Caco-2 (cell line): ENCODE results near the gene PEAK3. TPM values are rescaled to one million over a fixed set of nuclear protein-coding genes. Genes with fewer than 3 reads are reported as not detected.

Source experiments
- BruUV-seq: library from RNA; stranded (reverse); fragments of 400-500 nt; replicated peaks from 2 replicates; lab custom pipeline; 2021; lab: Mats Ljungman, UMichigan
- CTCF ChIA-PET: fragments of 300-600 bp; sonication (Branson Sonifier 250); formaldehyde crosslinking; loops from one replicate; lab custom pipeline; 2022; ENCODE audit warnings: antibody characterized with exemption; lab: Charles Lee
- POLR2A ChIA-PET: fragments of 300-600 bp; sonication (Branson Sonifier 250); formaldehyde crosslinking; loops from one replicate; lab custom pipeline; 2022; ENCODE audit warnings: antibody characterized with exemption; lab: Charles Lee
- DNase-seq, 2 experiments: peaks; one replicate each; pipeline versions ENCODE4 v3.0.0 to v3.0.0-alpha.2; 2020 to 2022
- H3K27me3 ChIP-seq: replicated peaks from 2 replicates; pipeline ENCODE4 v1.6.0; 2011; ENCODE audit warnings: low read length; ENCODE audit not compliant: control insufficient read depth, insufficient read depth
- H3K36me3 ChIP-seq: 2 replicates; pipeline ENCODE4 v1.5.1; 2011; ENCODE audit warnings: low read length; ENCODE audit not compliant: control insufficient read depth, insufficient read depth
- H3K4me1 ChIP-seq: fragments of 250-450 bp; sonication (Bioruptor Pico); 2 replicates; pipeline ENCODE4 v1.5.1; 2020; ENCODE audit warnings: mild to moderate bottlenecking
- H3K4me3 ChIP-seq: 2 replicates; pipeline ENCODE4 v1.5.1; 2011; ENCODE audit warnings: low read depth, mild to moderate bottlenecking, control low read depth, low read length
- H3K9me3 ChIP-seq: fragments of 250-450 bp; sonication (Bioruptor Pico); 2 replicates; pipeline ENCODE4 v1.5.1; 2020; ENCODE audit warnings: mild to moderate bottlenecking, moderate library complexity
- H3K27ac Mint-ChIP-seq: one replicate; pipeline ENCODE4 v1.8.0; 2022; ENCODE audit warnings: mixed read lengths; ENCODE audit not compliant: unreplicated experiment
- H3K27me3 Mint-ChIP-seq: one replicate; pipeline ENCODE4 v1.8.0; 2022; ENCODE audit warnings: mixed read lengths; ENCODE audit not compliant: insufficient read depth, unreplicated experiment
- H3K36me3 Mint-ChIP-seq: one replicate; pipeline ENCODE4 v1.8.0; 2022; ENCODE audit warnings: mild to moderate bottlenecking, mixed read lengths; ENCODE audit not compliant: insufficient read depth, unreplicated experiment
- H3K4me1 Mint-ChIP-seq: one replicate; pipeline ENCODE4 v1.8.0; 2022; ENCODE audit warnings: low read depth, mixed read lengths; ENCODE audit not compliant: unreplicated experiment
- H3K4me3 Mint-ChIP-seq: one replicate; pipeline ENCODE4 v1.8.0; 2022; ENCODE audit warnings: mild to moderate bottlenecking, moderate library complexity, mixed read lengths; ENCODE audit not compliant: unreplicated experiment
- H3K9me3 Mint-ChIP-seq: one replicate; pipeline ENCODE4 v1.8.0; 2022; ENCODE audit warnings: mixed read lengths; ENCODE audit not compliant: unreplicated experiment
- CTCF ChIP-seq, 2 experiments: fragments of 200-600 bp in 1 of 2; IDR thresholded peaks; 1 replicate in 1 of 2; 2 replicates in 1 of 2; pipeline versions ENCODE4 v1.5.1 to v1.8.0; 2011 to 2022; ENCODE audit warnings: antibody characterized with exemption in 1 of 2, control low read depth in 1 of 2, inconsistent platforms in 1 of 2, low read depth in 1 of 2, low read length in 1 of 2, mild to moderate bottlenecking in 1 of 2, moderate library complexity in 1 of 2; ENCODE audit not compliant: insufficient read depth in 1 of 2, severe bottlenecking in 1 of 2, unreplicated experiment in 1 of 2
- intact Hi-C: fragments of 100-400 bp; cut with micrococcal nuclease; formaldehyde crosslinking; loops from one replicate; pipeline ENCODE4 v1.10.0; 2022; ENCODE audit not compliant: unreplicated experiment
- total RNA-seq: library from RNA; stranded (reverse); gene quantifications from 2 replicates; pipeline ENCODE4 v1.2.3, GENCODE V29; 2022

The PEAK3 gene
- total RNA-seq, 1 experiment from 2014 or later = not detected

GRCh38 chr19:2287585-2288337 is 5.8 kb upstream of the PEAK3 start:
- Histone ChIP-seq H3K27me3 (peaks cover 2% of the 10 kb centered on the region), H3K4me3 (no peak overlapping the region), H3K36me3 (no peaks in the 10 kb centered on the region), H3K4me1 (peaks cover 13% of the 10 kb centered on the region), H3K9me3 (no peaks in the 10 kb centered on the region)
- CTCF ChIA-PET = interaction anchor here (0.9 kb wide), 1 partner anchor 104 kb away, joined by 5 read pairs; no protein-coding TSS in a partner anchor
- Mint-ChIP-seq H3K27me3 (peaks cover 10% of the 10 kb centered on the region), H3K4me1 (no peaks in the 10 kb centered on the region), H3K9me3 (no peaks in the 10 kb centered on the region), H3K27ac (no peak overlapping the region), H3K36me3 (peaks cover 8% of the 10 kb centered on the region), H3K4me3 (no peak overlapping the region)
- DNase-seq = no peak
- intact Hi-C loops = no loop called here
- POLR2A ChIA-PET = no interaction called here
- BruUV-seq = no TSS peak
- TF ChIP-seq CTCF (IDR thresholded peaks at IDR 0.05; ENCODE audit: insufficient read depth in 1 of 2, low read depth in 1 of 2, low read length in 1 of 2, severe bottlenecking in 1 of 2, unreplicated experiment in 1 of 2) = no peak

- H3K27me3 ChIP-seq = peaks cover 2% of the 10 kb centered on the region
Observed at GRCh38 chr19:2286402-2287140, 4.6 kb upstream of the PEAK3 start.

More at GRCh38 chr19:2286402-2287140, 4.6 kb upstream of the PEAK3 start:
- no peak overlapping the region for H3K4me3 Mint-ChIP-seq
- CTCF ChIA-PET = interaction anchor here (0.9 kb wide), 1 partner anchor 105 kb away, joined by 5 read pairs; no protein-coding TSS in a partner anchor
- no peaks in the 10 kb centered on the region for H3K9me3 Mint-ChIP-seq
- H3K4me1 Mint-ChIP-seq = no peaks in the 10 kb centered on the region
- no TSS peak for BruUV-seq
- intact Hi-C loops = no loop called here
- H3K4me3 ChIP-seq = no peak overlapping the region
- TF ChIP-seq CTCF (IDR thresholded peaks at IDR 0.05; ENCODE audit: insufficient read depth in 1 of 2, low read depth in 1 of 2, low read length in 1 of 2, severe bottlenecking in 1 of 2, unreplicated experiment in 1 of 2) = no peak
- H3K9me3 ChIP-seq = no peaks in the 10 kb centered on the region
- H3K36me3 ChIP-seq = no peaks in the 10 kb centered on the region
- H3K4me1 ChIP-seq = peaks cover 13% of the 10 kb centered on the region
- H3K27ac Mint-ChIP-seq = no peak overlapping the region
- POLR2A ChIA-PET = no interaction called here
- peaks cover 18% of the 10 kb centered on the region for H3K36me3 Mint-ChIP-seq
- DNase-seq = no peak
- H3K27me3 Mint-ChIP-seq = peaks cover 10% of the 10 kb centered on the region
